Liver (tissue), 9 donors: ENCODE results near the gene KCNJ5. TPM values are rescaled to one million over a fixed set of nuclear protein-coding genes. Genes with fewer than 3 reads are reported as not detected.

ENCODE experiments used
- DNase-seq: peaks from one replicate; pipeline ENCODE4 v3.0.0-alpha.2; 2017; ENCODE audit warnings: low spot score
- H3K27ac ChIP-seq, 2 donors: one replicate each; pipeline ENCODE4 v1.7.0; 2013; ENCODE audit warnings: inconsistent platforms in 2 of 2, low read length in 2 of 2, control low read depth in 1 of 2, low read depth in 1 of 2, mild to moderate bottlenecking in 1 of 2
- H3K27me3 ChIP-seq, 4 donors: one replicate each; pipeline versions ENCODE4 v1.6.1 to v1.7.0; 2013; ENCODE audit warnings: low read length in 3 of 4, inconsistent platforms in 1 of 4, mild to moderate bottlenecking in 1 of 4, moderate library complexity in 1 of 4; ENCODE audit not compliant: control insufficient read depth in 4 of 4, insufficient read depth in 4 of 4
- H3K36me3 ChIP-seq, 4 donors: one replicate each; pipeline versions ENCODE4 v1.6.1 to v1.7.0; 2013; ENCODE audit warnings: low read length in 3 of 4, mild to moderate bottlenecking in 3 of 4, low read depth in 1 of 4, moderate library complexity in 1 of 4; ENCODE audit not compliant: control insufficient read depth in 4 of 4, insufficient read depth in 3 of 4
- H3K4me1 ChIP-seq, 4 donors: one replicate each; pipeline versions ENCODE4 v1.6.1 to v1.7.0; 2013; ENCODE audit warnings: low read length in 3 of 4, mild to moderate bottlenecking in 3 of 4, moderate library complexity in 1 of 4; ENCODE audit not compliant: control insufficient read depth in 4 of 4, insufficient read depth in 4 of 4
- H3K4me3 ChIP-seq, 3 donors: one replicate each; pipeline versions ENCODE4 v1.6.1 to v1.7.0; 2013; ENCODE audit warnings: low read length in 3 of 3, control low read depth in 1 of 3, low read depth in 1 of 3, mild to moderate bottlenecking in 1 of 3
- H3K9ac ChIP-seq, 2 donors: one replicate each; pipeline ENCODE4 v1.7.0; 2013; ENCODE audit warnings: low read length in 2 of 2, mild to moderate bottlenecking in 2 of 2, moderate library complexity in 2 of 2, control low read depth in 1 of 2, low read depth in 1 of 2
- H3K9me3 ChIP-seq, 4 donors: one replicate each; pipeline versions ENCODE4 v1.6.1 to v1.7.0; 2013; ENCODE audit warnings: low read length in 3 of 4; ENCODE audit not compliant: control insufficient read depth in 4 of 4
- EGR1 ChIP-seq, 2 donors: IDR thresholded peaks; 2 replicates each; pipeline ENCODE4 v1.6.1; 2016 to 2018; ENCODE audit warnings: antibody characterized with exemption in 2 of 2, low read depth in 2 of 2
- GABPA ChIP-seq, 2 donors: IDR thresholded peaks in 1 of 2; conservative IDR thresholded peaks in 1 of 2; 2 replicates each; pipeline ENCODE4 v1.6.1; 2016; ENCODE audit warnings: antibody characterized with exemption in 2 of 2, mild to moderate bottlenecking in 1 of 2, moderate library complexity in 1 of 2
- HNF4A ChIP-seq, 2 donors: conservative IDR thresholded peaks; 2 replicates each; pipeline ENCODE4 v1.6.1; 2016; ENCODE audit warnings: antibody characterized with exemption in 2 of 2, mild to moderate bottlenecking in 2 of 2
- HNF4G ChIP-seq: IDR thresholded peaks from 2 replicates; pipeline ENCODE4 v1.6.1; 2016; ENCODE audit warnings: antibody characterized with exemption
- JUND ChIP-seq, 2 donors: IDR thresholded peaks; 2 replicates each; pipeline ENCODE4 v1.6.1; 2016; ENCODE audit warnings: antibody characterized with exemption in 2 of 2
- NR2F2 ChIP-seq: IDR thresholded peaks from 2 replicates; pipeline ENCODE4 v1.6.1; 2016; ENCODE audit warnings: antibody characterized with exemption
- RXRA ChIP-seq, 2 donors: IDR thresholded peaks; 2 replicates each; pipeline ENCODE4 v1.6.1; 2017 to 2018; ENCODE audit warnings: antibody characterized with exemption in 2 of 2, mild to moderate bottlenecking in 1 of 2
- SP1 ChIP-seq: IDR thresholded peaks from 2 replicates; pipeline ENCODE4 v1.6.1; 2018; ENCODE audit warnings: antibody characterized with exemption, mild to moderate bottlenecking
- TAF1 ChIP-seq: conservative IDR thresholded peaks from 2 replicates; pipeline ENCODE4 v1.6.1; 2016; ENCODE audit warnings: antibody characterized with exemption, mild to moderate bottlenecking
- WGBS: extraction: QIAGEN DNeasy Blood & Tissue Kit; methylation state at CpG from one replicate; pipeline ENCODE4 v1.1.7; 2013; 5-methylcytosine and 5-hydroxymethylcytosine counted together
- polyA plus RNA-seq, 2 donors: library from polyadenylated mRNA; stranded (reverse) in 1 of 2; unstranded in 1 of 2; fragments of 200-250 nt in 1 of 2; fragments of >200 nt in 1 of 2; fragmentation: Nextera tagmentation in 1 of 2; extraction: Ambion mirVana in 1 of 2; gene quantifications; one replicate each; pipeline versions ENCODE4 v1.2.1 to v1.2.3, GENCODE V29; 2013 to 2015
- total RNA-seq, 2 donors: library from RNA; depleted of rRNA; stranded (reverse); fragments of >200 nt; gene quantifications; one replicate each; pipeline ENCODE4 v1.2.3, GENCODE V29; 2014
- TF ChIP-seq, protein P1 (sequence below): IDR thresholded peaks from 2 replicates; pipeline ENCODE4 v1.6.1; 2016; ENCODE audit warnings: antibody characterized with exemption
- TF ChIP-seq, protein P2 (sequence below): fragments of 150-350 bp; IDR thresholded peaks from 2 replicates; pipeline ENCODE4 v1.5.1; 2017; ENCODE audit warnings: improper control_type of control experiment, low read depth, low read length; ENCODE audit not compliant: missing input control
- TF ChIP-seq, protein P3 (sequence below): IDR thresholded peaks from 2 replicates; pipeline ENCODE4 v1.6.1; 2016; ENCODE audit warnings: antibody characterized with exemption, mild to moderate bottlenecking
- TF ChIP-seq, protein P4 (sequence below): IDR thresholded peaks from 2 replicates; pipeline ENCODE4 v1.6.1; 2016; ENCODE audit warnings: antibody characterized with exemption
- TF ChIP-seq, protein P5 (sequence below): IDR thresholded peaks from 2 replicates; pipeline ENCODE4 v1.6.1; 2016; ENCODE audit warnings: antibody characterized with exemption
- donor health status: healthy.
- donor health status: healthy.
- donor health status: healthy.
- donor health status: healthy.
- donor health status: healthy.

KCNJ5 gene
- total and polyA plus RNA-seq, 4 donors: 0.04 to 0.08 (median 0.06) TPM

DNA sequence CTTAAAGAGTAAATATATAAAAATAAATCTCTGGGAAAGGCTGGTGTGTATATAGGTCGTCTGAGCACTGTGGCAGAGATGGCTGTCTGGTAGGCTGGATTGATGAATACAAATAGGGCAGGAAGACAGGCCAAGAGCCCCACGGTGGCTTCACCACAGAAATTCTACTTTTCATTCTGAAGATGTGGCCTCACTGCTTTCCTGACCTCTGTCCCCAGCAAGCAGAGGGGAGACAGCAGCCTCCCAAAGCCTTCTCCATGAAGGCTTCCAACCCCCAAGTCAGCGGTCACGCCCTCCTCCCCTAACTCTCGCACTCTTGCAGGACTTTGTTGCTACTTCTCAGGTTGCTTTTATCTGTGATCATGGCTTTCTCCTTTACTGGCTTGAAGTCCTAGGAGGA lies 13.4 kb upstream of the KCNJ5 start:
- no peak overlapping the region for H3K27ac ChIP-seq
- H3K4me3 ChIP-seq: no peak overlapping the region
- H3K4me1 ChIP-seq: no peaks in the 10 kb centered on the region
- DNase-seq: no peak
- TF ChIP-seq, protein P1, sequence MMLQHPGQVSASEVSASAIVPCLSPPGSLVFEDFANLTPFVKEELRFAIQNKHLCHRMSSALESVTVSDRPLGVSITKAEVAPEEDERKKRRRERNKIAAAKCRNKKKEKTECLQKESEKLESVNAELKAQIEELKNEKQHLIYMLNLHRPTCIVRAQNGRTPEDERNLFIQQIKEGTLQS: no peak
- TF ChIP-seq JUND (IDR thresholded peaks at IDR 0.05) (no peak), NR2F2 (no peak), HNF4G (no peak)
- TF ChIP-seq, protein P2, sequence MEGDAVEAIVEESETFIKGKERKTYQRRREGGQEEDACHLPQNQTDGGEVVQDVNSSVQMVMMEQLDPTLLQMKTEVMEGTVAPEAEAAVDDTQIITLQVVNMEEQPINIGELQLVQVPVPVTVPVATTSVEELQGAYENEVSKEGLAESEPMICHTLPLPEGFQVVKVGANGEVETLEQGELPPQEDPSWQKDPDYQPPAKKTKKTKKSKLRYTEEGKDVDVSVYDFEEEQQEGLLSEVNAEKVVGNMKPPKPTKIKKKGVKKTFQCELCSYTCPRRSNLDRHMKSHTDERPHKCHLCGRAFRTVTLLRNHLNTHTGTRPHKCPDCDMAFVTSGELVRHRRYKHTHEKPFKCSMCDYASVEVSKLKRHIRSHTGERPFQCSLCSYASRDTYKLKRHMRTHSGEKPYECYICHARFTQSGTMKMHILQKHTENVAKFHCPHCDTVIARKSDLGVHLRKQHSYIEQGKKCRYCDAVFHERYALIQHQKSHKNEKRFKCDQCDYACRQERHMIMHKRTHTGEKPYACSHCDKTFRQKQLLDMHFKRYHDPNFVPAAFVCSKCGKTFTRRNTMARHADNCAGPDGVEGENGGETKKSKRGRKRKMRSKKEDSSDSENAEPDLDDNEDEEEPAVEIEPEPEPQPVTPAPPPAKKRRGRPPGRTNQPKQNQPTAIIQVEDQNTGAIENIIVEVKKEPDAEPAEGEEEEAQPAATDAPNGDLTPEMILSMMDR: no peak
- TF ChIP-seq, protein P3, sequence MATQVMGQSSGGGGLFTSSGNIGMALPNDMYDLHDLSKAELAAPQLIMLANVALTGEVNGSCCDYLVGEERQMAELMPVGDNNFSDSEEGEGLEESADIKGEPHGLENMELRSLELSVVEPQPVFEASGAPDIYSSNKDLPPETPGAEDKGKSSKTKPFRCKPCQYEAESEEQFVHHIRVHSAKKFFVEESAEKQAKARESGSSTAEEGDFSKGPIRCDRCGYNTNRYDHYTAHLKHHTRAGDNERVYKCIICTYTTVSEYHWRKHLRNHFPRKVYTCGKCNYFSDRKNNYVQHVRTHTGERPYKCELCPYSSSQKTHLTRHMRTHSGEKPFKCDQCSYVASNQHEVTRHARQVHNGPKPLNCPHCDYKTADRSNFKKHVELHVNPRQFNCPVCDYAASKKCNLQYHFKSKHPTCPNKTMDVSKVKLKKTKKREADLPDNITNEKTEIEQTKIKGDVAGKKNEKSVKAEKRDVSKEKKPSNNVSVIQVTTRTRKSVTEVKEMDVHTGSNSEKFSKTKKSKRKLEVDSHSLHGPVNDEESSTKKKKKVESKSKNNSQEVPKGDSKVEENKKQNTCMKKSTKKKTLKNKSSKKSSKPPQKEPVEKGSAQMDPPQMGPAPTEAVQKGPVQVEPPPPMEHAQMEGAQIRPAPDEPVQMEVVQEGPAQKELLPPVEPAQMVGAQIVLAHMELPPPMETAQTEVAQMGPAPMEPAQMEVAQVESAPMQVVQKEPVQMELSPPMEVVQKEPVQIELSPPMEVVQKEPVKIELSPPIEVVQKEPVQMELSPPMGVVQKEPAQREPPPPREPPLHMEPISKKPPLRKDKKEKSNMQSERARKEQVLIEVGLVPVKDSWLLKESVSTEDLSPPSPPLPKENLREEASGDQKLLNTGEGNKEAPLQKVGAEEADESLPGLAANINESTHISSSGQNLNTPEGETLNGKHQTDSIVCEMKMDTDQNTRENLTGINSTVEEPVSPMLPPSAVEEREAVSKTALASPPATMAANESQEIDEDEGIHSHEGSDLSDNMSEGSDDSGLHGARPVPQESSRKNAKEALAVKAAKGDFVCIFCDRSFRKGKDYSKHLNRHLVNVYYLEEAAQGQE: no peak
- peaks cover 0 to 4% (median 0%) of the 10 kb centered on the region in 4 donors for H3K27me3 ChIP-seq
- H3K9me3 ChIP-seq: no peaks in the 10 kb centered on the region
- WGBS: 87% methylated on average over 5 of the region's 5 CpGs
- no peaks in the 10 kb centered on the region for H3K36me3 ChIP-seq
- no peak overlapping the region for H3K9ac ChIP-seq

DNA sequence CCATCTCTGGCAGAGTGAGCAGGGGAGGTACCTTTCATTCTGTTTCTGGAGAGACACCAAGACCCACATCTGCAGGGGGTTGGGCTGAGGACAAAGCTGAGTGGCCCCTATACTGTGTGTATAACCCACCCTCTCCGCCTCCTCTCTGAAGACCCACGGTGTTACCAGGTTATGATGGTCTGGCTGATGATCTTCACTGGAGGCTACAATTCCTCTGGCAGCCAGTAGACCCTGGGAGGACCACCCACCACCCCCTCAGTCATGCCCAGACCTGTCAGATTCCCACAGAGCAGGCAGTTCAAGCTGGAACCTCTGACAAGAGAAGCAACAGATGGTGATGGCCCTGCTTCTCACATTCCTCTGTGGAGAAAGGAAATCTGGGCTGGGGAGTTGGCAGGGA lies 12.7 kb upstream of the KCNJ5 start:
- Histone ChIP-seq H3K27me3 (peaks cover 0 to 4% (median 0%) of the 10 kb centered on the region in 4 donors), H3K36me3 (no peaks in the 10 kb centered on the region), H3K4me3 (no peak overlapping the region), H3K9ac (no peak overlapping the region), H3K4me1 (no peaks in the 10 kb centered on the region), H3K9me3 (no peaks in the 10 kb centered on the region), H3K27ac (no peak overlapping the region)
- TF ChIP-seq, protein P4, sequence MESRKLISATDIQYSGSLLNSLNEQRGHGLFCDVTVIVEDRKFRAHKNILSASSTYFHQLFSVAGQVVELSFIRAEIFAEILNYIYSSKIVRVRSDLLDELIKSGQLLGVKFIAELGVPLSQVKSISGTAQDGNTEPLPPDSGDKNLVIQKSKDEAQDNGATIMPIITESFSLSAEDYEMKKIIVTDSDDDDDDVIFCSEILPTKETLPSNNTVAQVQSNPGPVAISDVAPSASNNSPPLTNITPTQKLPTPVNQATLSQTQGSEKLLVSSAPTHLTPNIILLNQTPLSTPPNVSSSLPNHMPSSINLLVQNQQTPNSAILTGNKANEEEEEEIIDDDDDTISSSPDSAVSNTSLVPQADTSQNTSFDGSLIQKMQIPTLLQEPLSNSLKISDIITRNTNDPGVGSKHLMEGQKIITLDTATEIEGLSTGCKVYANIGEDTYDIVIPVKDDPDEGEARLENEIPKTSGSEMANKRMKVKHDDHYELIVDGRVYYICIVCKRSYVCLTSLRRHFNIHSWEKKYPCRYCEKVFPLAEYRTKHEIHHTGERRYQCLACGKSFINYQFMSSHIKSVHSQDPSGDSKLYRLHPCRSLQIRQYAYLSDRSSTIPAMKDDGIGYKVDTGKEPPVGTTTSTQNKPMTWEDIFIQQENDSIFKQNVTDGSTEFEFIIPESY: no peak
- TF ChIP-seq, protein P5, sequence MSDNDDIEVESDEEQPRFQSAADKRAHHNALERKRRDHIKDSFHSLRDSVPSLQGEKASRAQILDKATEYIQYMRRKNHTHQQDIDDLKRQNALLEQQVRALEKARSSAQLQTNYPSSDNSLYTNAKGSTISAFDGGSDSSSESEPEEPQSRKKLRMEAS: no peak
- TF ChIP-seq, protein P1: no peak
- TF ChIP-seq RXRA (IDR thresholded peaks at IDR 0.05): no peak
- TF ChIP-seq SP1: no peak
- no peak for TF ChIP-seq GABPA (IDR thresholded peaks at IDR 0.05 in 1 of 2, conservative IDR thresholded peaks at IDR 0.05 in 1 of 2)
- no peak for TF ChIP-seq HNF4A (conservative IDR thresholded peaks at IDR 0.05)
- no peak for TF ChIP-seq EGR1 (IDR thresholded peaks at IDR 0.05; ENCODE audit: low read depth in 2 of 2)
- TF ChIP-seq, protein P2: no peak
- no peak for TF ChIP-seq TAF1
- no peak for DNase-seq
- 84% methylated on average over 2 of the region's 2 CpGs for WGBS
